Large intestine (tissue), 3 donors: Measurements from ENCODE around the gene AKAIN1. TPM values are rescaled to one million over a fixed set of nuclear protein-coding genes. Genes with fewer than 3 reads are reported as not detected.

Experiments
- DNase-seq, 2 donors: peaks; one replicate each; pipeline versions ENCODE4 v3.0.0 to v3.0.0-alpha.2; 2013
- H3K27ac ChIP-seq: one replicate; pipeline ENCODE4 v1.5.1; 2013; ENCODE audit warnings: low read length
- H3K27me3 ChIP-seq: 2 replicates; pipeline ENCODE4 v1.6.1; 2013; ENCODE audit warnings: low read length; ENCODE audit not compliant: control insufficient read depth, insufficient read depth
- H3K36me3 ChIP-seq: 2 replicates; pipeline ENCODE4 v1.6.1; 2013; ENCODE audit warnings: low read length; ENCODE audit not compliant: control insufficient read depth, insufficient read depth
- H3K4me1 ChIP-seq: one replicate; pipeline ENCODE4 v1.6.1; 2013; ENCODE audit warnings: low read length; ENCODE audit not compliant: control insufficient read depth, insufficient read depth
- H3K4me3 ChIP-seq: one replicate; pipeline ENCODE4 v1.5.1; 2013; ENCODE audit warnings: low read length
- H3K9me3 ChIP-seq: one replicate; pipeline ENCODE4 v1.6.1; 2013; ENCODE audit warnings: mild to moderate bottlenecking, low read depth, low read length, moderate library complexity; ENCODE audit not compliant: control insufficient read depth
- WGBS: methylation state at CpG from one replicate; pipeline ENCODE4 v1.1.5; 2013; ENCODE audit warnings: low lambda C conversion rate; ENCODE audit not compliant: insufficient coverage; 5-methylcytosine and 5-hydroxymethylcytosine counted together
- polyA plus RNA-seq: library from polyadenylated mRNA; unstranded; fragments of 120-200 nt; gene quantifications from one replicate; pipeline ENCODE4 v1.2.1, GENCODE V29; 2013

AKAIN1 gene
- polyA plus RNA-seq, 1 donor, result 0.12 TPM

- 96% methylated on average over 3 of the region's 10 CpGs for WGBS
- H3K36me3 ChIP-seq, result no peaks in the 10 kb centered on the region
- no peaks in the 10 kb centered on the region for H3K9me3 ChIP-seq
Observed at GRCh38 chr18:5145168-5145825, 51.8 kb downstream of the AKAIN1 start.

DNA sequence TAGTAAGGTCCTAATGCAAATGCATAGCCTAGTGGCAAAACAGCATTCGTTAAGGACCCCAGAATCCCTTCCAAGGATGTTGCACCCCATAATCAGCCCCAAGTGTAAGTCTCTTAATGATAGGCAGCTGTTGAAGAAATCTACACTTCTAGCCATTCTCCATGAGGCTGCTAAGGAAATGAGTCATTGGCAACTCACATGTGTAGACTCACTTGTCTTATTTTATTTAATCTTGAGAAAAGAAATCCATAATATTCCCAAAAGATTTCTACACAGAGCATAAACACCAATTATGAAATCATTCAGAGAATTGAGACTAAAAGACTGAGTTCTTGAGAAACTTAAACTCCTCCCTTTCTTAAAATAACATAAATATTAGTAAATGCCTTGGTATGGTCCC, 52.4 kb downstream of the AKAIN1 start:
- Histone ChIP-seq H3K36me3 (no peaks in the 10 kb centered on the region), H3K4me3 (no peak overlapping the region), H3K27ac (no peak overlapping the region), H3K4me1 (no peaks in the 10 kb centered on the region), H3K9me3 (no peaks in the 10 kb centered on the region), H3K27me3 (no peaks in the 10 kb centered on the region)
- WGBS, result no CpG with 5 or more reads among the region's 1 CpG
- DNase-seq, result no peak

More at GRCh38 chr18:5145168-5145825, 51.8 kb downstream of the AKAIN1 start:
- no peak overlapping the region for H3K4me3 ChIP-seq
- H3K27me3 ChIP-seq, result no peaks in the 10 kb centered on the region
- H3K4me1 ChIP-seq, result no peaks in the 10 kb centered on the region
- no peak overlapping the region for H3K27ac ChIP-seq
- DNase-seq, result no peak

GRCh38 chr18:5142859-5143258, 54.2 kb downstream of the AKAIN1 start:
- H3K36me3 ChIP-seq, result no peaks in the 10 kb centered on the region
- no peak overlapping the region for H3K27ac ChIP-seq
- WGBS, result 17% methylated on average over 1 of the region's 2 CpGs
- H3K4me3 ChIP-seq, result no peak overlapping the region
- H3K9me3 ChIP-seq, result no peaks in the 10 kb centered on the region
- H3K4me1 ChIP-seq, result no peaks in the 10 kb centered on the region
- DNase-seq, result no peak
- no peaks in the 10 kb centered on the region for H3K27me3 ChIP-seq

GRCh38 chr18:5142131-5142530, 54.9 kb downstream of the AKAIN1 start:
- no peaks in the 10 kb centered on the region for H3K4me1 ChIP-seq
- no peaks in the 10 kb centered on the region for H3K9me3 ChIP-seq
- no CpG with 5 or more reads among the region's 4 CpGs for WGBS
- DNase-seq, result no peak
- H3K4me3 ChIP-seq, result no peak overlapping the region
- H3K36me3 ChIP-seq, result no peaks in the 10 kb centered on the region
- H3K27ac ChIP-seq, result no peak overlapping the region
- no peaks in the 10 kb centered on the region for H3K27me3 ChIP-seq

GRCh38 chr18:5137261-5137660, 59.8 kb downstream of the AKAIN1 start:
- no peak overlapping the region for H3K4me3 ChIP-seq
- no peak for DNase-seq
- H3K4me1 ChIP-seq, result no peaks in the 10 kb centered on the region
- H3K9me3 ChIP-seq, result peaks cover 5% of the 10 kb centered on the region
- no CpG with 5 or more reads among the region's 2 CpGs for WGBS
- no peaks in the 10 kb centered on the region for H3K36me3 ChIP-seq
- no peaks in the 10 kb centered on the region for H3K27me3 ChIP-seq
- H3K27ac ChIP-seq, result no peak overlapping the region

- H3K4me1 ChIP-seq, result no peaks in the 10 kb centered on the region
Observed at GRCh38 chr18:5132987-5133386, 64.1 kb downstream of the AKAIN1 start.

DNA sequence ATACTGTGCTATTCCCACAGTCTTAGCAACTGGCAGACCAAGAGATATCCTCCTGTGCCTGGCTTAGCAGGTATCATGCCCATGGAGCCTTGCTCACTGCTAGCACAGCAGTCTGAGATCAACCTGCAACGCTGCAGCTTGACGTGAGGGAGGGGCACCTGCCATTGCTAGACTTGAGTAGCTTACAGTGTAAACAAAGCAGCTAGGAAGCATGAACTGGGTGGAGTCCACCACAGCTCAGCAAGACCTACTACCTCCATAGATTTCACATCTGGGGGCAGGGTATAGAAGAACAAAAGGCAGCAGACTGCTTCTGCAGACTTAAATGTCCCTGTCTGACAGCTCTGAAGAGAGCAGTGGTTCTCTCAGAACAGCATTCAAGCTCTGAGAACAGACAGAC, 74.8 kb downstream of the AKAIN1 start:
- no peaks in the 10 kb centered on the region for H3K9me3 ChIP-seq
- no peaks in the 10 kb centered on the region for H3K36me3 ChIP-seq
- DNase-seq, result no peak
- WGBS, result no CpG with 5 or more reads among the region's 2 CpGs
- no peak overlapping the region for H3K4me3 ChIP-seq
- no peaks in the 10 kb centered on the region for H3K27me3 ChIP-seq
- no peak overlapping the region for H3K27ac ChIP-seq
- H3K4me1 ChIP-seq, result no peaks in the 10 kb centered on the region

More at GRCh38 chr18:5132987-5133386, 64.1 kb downstream of the AKAIN1 start:
- H3K27me3 ChIP-seq, result no peaks in the 10 kb centered on the region
- DNase-seq, result no peak
- H3K36me3 ChIP-seq, result no peaks in the 10 kb centered on the region
- H3K9me3 ChIP-seq, result peaks cover 5% of the 10 kb centered on the region
- H3K27ac ChIP-seq, result no peak overlapping the region
- H3K4me3 ChIP-seq, result no peak overlapping the region
- no CpG with 5 or more reads among the region's 20 CpGs for WGBS

DNA sequence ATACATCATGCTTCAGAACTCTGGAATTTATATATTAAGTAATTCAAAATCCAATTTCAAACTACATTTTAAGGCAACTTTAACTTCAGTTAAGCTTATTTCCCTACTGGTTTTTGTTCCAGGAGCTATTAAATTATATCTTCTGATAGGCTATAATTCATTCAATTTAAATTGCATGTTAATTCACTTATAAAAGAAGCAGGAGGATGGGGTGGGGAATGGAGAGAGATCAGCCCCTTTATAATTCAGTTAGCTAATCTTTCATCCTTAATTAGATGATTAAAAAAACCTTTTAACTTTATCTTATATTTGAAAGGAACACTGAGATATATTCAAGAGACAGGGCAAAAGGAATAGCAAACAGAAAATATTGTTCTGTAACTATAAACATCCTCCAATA, 86.8 kb downstream of the AKAIN1 start:
- H3K9me3 ChIP-seq, result no peaks in the 10 kb centered on the region
- H3K36me3 ChIP-seq, result no peaks in the 10 kb centered on the region
- no peaks in the 10 kb centered on the region for H3K27me3 ChIP-seq
- H3K4me3 ChIP-seq, result no peak overlapping the region
- no peaks in the 10 kb centered on the region for H3K4me1 ChIP-seq
- no peak overlapping the region for H3K27ac ChIP-seq
- no peak for DNase-seq

DNA sequence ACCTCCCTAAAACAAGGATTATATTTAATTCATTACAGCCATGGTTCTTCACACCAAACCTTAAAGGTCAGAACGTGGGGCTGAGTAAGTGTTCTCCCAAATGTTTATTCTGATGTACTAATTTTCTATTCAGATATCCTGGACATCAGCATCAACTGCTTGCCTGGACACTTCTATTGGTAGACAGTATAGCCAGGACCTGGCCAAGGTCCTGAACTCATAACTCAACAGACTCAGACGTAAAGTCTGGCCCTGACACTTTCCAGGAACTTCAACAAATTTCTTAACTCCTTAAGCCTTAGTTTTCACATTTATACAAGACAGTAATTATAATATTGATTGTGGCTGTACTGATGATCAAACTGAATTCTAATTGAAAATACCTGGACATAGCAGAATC, 89.1 kb downstream of the AKAIN1 start:
- H3K9me3 ChIP-seq, result no peaks in the 10 kb centered on the region
- no peaks in the 10 kb centered on the region for H3K36me3 ChIP-seq
- no CpG with 5 or more reads among the region's 2 CpGs for WGBS
- H3K27me3 ChIP-seq, result no peaks in the 10 kb centered on the region
- no peak overlapping the region for H3K27ac ChIP-seq
- no peak overlapping the region for H3K4me3 ChIP-seq
- no peak for DNase-seq
- no peaks in the 10 kb centered on the region for H3K4me1 ChIP-seq

DNA sequence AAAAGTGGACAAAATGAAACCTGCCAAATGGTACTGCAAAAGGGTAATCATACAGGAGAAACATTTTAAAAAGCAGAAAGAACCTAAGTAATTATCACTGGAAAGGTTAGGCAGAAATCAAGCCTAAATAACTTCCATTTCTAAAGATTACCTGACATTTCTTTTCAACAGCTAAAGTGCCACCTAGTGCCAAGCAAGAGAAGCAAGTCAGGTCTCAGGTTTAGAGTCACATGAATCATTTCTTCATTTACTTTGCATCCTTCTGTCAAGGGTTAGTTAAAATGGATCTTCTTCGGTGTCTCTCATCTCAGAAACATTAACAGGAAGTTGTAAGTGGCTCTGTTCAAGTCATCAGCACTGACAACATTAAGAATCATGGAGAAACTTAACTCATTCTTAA, 90.3 kb downstream of the AKAIN1 start:
- Histone ChIP-seq H3K27me3 (no peaks in the 10 kb centered on the region), H3K27ac (no peak overlapping the region), H3K4me1 (no peaks in the 10 kb centered on the region), H3K36me3 (no peaks in the 10 kb centered on the region), H3K9me3 (no peaks in the 10 kb centered on the region), H3K4me3 (no peak overlapping the region)
- WGBS, result 57% methylated on average over 1 of the region's 1 CpG
- no peak for DNase-seq

- no CpG with 5 or more reads among the region's 3 CpGs for WGBS
Observed at GRCh38 chr18:5104246-5104645, 92.8 kb downstream of the AKAIN1 start.

More at GRCh38 chr18:5104246-5104645, 92.8 kb downstream of the AKAIN1 start:
- Histone ChIP-seq H3K4me3 (no peak overlapping the region), H3K9me3 (no peaks in the 10 kb centered on the region), H3K4me1 (no peaks in the 10 kb centered on the region), H3K27ac (no peak overlapping the region), H3K36me3 (no peaks in the 10 kb centered on the region), H3K27me3 (no peaks in the 10 kb centered on the region)
- no peak for DNase-seq
